Stimulated activated CD4-positive, alpha-beta T cell treated with anti-CD3 and anti-CD28 coated beads, Interleukin-12 subunit alpha, Interleukin-12 subunit beta, amount 100 ng/mL, for 4 hours (primary cell): Measurements from ENCODE around the gene C17orf67.

Experiments used
- DNase-seq: peaks from one replicate; pipeline ENCODE4 v3.0.0-alpha.2; 2020

Gene C17orf67

DNA sequence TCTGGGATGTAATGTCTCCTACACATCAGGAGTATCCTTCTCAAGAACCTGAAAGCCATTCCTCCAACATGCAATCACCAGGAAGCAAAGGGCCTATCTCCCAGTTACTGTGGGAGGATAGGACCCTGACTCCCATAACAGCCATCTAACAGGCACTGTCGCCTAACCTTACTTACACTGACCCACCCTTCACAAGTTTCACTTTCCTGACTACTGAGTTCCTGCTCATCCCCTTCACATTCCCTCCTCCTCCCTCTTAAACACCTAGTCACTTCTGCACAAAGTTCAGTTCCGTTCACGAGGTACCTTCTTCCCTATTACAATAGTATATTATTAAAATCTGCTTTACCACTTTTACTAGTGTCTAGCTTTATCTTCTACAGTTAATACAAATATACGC, 1.3 kb downstream of the C17orf67 start:
- no peak for DNase-seq

GRCh38 chr17:56831369-56832095, 2.2 kb downstream of the C17orf67 start:
- DNase-seq: no peak

DNA sequence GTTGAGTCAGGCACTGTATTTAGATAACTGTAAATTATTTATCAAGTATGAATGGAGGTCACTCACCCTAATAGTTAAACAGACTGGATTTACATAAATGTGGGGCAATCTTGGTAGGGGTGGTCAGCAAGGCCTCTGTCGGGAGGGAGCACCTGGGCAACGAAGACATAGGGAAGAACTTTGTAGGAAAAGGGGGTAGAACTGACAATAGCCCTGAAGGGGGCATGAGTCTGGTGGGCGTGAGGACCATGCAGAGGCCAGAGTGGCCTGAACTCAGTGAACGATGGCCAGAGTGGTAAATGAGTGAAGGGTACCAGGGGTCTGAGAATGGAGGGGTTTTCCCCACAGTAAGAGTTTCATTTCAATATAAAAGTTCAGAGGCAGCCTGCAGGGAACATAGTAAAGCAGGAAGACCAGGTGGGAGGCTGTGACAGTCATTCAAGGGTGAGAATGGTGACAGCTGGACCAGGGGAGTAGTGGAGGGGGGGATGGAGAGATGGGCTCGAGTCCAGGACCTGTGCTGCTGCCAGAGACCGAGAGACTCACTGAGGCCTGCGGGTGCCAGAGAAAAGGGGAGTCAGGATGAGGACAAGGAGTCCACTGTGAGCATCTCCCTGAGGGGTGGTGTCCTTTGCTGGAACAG, 2.9 kb downstream of the C17orf67 start:
- DNase-seq: no peak

- no peak for DNase-seq
These were observed 6.9 kb downstream of the C17orf67 start for GRCh38 chr17:56826611-56827414.

GRCh38 chr17:56824503-56824902, 9.2 kb downstream of the C17orf67 start:
- DNase-seq: no peak

GRCh38 chr17:56823848-56824247, 9.9 kb downstream of the C17orf67 start:
- no peak for DNase-seq

DNA sequence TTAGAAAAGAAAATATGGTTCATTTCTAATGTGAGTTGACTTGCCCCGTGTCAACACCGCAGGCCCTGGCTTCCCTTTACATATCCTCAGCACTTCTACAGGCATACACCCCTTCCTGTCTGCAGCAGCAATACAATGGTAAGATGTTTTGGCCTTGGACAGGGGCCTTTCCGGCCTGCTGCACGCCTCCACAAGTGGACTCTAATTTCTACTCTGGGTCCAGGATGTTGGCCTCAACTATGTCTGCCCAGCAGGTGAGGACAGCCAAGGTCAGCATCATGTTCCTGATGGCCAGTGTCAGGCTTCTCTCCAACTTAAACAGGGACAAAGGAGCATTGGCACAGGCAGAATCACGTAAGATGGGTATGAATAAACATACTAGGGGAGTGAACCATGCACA, 11.0 kb downstream of the C17orf67 start:
- DNase-seq: no peak

- DNase-seq: no peak
These were observed 11.7 kb downstream of the C17orf67 start for GRCh38 chr17:56821847-56822534.

GRCh38 chr17:56820207-56820606, 13.5 kb downstream of the C17orf67 start:
- no peak for DNase-seq

DNA sequence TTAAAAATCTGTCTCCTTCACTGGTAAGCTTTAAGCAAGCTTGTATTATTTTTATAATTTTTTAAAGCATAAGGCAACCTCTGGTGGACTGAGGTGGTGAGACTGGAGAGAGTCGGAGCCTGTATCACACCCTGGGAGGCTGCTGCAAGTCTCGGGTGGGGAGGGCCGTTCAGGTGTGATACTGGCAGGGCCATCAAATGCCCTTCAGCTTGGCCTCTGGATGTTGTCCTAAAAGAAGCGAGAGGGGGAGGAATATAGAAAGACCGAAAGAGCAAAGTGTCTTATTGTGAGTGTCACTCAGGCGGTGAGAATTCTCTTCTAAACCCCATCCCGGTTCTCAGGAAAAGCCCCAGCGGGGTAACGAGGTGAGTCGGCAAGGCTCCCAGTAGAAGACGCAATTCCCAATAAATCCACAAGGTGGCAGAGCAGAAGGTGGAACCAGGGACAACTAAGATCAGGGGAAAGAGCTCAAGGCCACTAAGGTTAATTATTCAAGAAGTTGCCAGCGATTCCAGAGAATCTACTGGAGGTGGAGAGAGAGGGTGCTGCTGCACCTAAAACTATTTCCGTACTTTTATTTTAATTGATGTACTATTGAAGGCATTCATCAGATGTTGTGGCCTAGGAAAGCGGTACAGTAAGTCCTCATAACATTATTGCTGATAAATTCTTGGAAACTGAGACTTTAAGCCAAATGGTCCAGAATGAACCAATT, 14.1 kb downstream of the C17orf67 start:
- peak; percentile 54 for DNase-seq

- no peak for DNase-seq
These were observed 14.7 kb downstream of the C17orf67 start for GRCh38 chr17:56819030-56819429.

GRCh38 chr17:56817066-56817465, 16.7 kb downstream of the C17orf67 start:
- no peak for DNase-seq

GRCh38 chr17:56815711-56816110, 18.0 kb downstream of the C17orf67 start:
- no peak for DNase-seq

DNA sequence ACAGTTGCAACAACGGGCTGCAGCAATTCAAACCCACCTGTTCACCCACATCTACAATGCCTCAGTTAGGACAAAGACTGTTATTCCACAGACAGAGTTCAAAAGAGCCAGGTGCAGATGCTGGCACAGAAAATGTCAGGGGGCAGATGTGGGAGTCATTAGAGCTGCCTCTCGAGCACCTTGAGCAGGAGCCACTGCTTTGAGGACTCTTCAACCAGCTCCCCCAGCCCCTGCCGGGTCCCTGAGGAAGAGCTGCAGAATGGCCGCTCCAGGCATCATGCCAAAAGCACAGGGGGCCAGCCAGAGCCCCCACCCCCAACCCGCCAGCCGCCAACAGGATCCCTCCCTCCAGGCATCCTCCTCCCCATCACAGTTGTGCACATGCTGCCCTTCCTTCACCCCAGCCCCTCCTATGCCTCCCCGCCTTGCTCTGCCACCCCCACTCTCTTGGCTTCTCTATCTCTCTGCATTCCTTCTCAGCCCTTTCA, 20.8 kb downstream of the C17orf67 start:
- DNase-seq: no peak

DNA sequence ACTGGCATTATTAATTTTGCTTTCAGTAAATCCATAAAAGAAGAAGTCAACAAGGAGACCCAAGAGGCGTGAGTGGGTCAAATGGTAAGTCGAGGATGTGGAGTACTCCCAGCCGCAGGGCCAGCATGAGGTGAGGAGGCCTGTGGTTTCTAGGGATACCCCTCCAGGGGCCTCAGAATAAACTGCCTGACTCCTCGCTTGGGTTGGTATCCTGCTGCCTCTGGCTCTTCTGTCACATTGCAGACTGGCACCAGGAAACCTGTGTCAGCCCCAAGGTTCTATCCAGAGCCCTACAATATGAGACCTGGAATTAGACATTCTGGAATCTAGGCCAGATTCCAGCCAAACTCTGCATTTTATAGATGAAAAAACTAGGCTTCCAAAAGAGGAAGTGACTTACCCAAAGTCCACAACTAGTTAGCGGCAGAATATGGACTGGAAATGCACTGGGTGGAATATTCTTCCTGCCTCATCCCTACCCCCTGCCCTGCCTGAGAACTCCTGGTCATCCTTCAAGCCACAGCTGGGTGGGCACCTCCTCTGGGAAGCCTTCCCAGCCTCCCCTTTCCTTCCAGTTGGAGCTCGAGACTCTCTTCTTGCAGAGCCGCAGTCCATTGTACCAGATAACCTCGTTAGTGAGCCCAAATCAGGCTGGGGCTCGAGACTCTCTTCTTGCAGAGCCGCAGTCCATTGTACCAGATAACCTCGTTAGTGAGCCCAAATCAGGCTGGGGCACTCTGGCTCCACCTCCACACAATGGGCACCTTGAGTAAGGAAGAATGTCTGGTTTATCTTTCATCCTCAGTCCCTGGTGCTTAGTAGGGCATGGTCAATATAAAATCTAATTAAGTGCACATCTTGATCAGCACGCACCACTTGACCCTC, 22.6 kb downstream of the C17orf67 start:
- no peak for DNase-seq

- no peak for DNase-seq
These were observed 23.4 kb downstream of the C17orf67 start for GRCh38 chr17:56810343-56810742.

GRCh38 chr17:56809820-56810179, 23.9 kb downstream of the C17orf67 start:
- DNase-seq: no peak

DNA sequence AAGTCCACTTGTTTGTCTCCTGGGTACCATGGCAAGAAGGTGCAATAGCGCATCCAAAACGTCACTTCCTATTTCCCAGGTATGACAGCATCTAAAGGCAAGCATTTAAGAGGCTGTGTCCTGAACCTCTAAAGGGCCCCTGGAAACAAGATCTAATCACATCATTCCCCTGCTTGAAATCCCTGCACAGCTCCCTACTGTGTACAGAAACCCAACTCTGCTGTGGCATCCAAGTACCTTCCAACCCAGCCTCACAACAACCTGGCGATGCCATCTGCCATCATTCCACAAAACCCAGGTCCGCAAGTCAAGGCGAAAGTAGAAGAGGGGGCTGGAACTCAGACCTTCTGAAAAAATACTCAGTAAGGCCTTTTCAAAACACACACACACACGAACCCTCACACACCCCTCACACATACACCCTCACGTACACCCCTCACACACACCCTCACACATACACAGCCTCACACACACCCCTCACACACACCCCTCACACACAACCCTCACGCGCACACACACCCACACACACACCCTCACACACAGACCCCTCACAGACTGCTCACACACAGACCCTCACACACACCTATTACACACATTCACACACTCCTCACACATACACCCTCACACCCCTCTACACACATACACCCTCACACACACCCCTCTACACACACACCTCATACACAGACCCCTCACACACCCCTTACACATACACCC, 24.5 kb downstream of the C17orf67 start:
- no peak for DNase-seq

DNA sequence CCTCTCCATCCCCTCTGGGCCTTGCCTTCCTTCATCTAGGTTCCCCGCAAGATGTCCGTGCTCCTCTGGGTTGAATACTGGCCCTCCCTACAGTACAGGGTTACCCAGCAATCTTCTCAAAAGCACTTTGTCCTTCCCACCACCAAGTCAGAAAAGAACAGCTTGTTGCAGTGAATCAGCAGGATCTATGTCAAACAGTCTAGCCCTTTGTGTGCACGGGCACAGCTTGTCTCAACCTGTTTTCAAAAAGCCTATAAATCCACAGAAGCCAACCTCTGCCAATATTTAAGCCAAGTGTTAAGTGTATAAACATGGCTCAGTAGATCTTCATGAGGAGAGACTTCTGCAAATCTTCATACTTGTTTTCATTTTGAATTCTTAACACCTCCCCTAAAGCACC, 25.2 kb downstream of the C17orf67 start:
- DNase-seq: no peak

- no peak for DNase-seq
These were observed 26.0 kb downstream of the C17orf67 start for GRCh38 chr17:56807723-56808122.

DNA sequence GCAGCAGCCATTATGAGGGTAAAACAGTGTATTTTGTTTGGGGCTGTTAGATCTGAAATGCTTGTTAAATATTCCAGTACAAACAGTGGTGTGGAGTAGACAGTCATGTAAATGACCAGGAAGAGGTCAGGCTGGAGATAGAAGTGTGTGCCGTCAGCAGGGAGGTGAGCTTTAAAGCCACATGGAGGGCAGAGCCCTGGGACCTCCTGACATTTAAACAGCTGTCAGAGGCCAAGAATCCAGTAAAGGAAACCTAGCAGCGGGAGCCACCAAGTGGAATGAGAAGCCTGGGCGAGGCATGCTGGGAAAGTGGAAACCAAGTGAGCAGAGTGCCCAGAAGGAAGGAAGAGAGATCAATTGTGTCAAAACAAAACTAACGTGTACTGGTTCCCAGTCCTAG, 26.8 kb downstream of the C17orf67 start:
- DNase-seq: no peak
